ENCODE results near the gene LRRC7. TPM values are rescaled to one million over a fixed set of nuclear protein-coding genes. Genes with fewer than 3 reads are reported as not detected.
"Not testable (repeated sequence)": the region's sequence is repeated elsewhere in the genome, so short reads cannot be mapped to it uniquely, and the experiment has no call there.

The LRRC7 gene
- total RNA-seq, 1 experiment from 2014 or later, result not detected

DNA sequence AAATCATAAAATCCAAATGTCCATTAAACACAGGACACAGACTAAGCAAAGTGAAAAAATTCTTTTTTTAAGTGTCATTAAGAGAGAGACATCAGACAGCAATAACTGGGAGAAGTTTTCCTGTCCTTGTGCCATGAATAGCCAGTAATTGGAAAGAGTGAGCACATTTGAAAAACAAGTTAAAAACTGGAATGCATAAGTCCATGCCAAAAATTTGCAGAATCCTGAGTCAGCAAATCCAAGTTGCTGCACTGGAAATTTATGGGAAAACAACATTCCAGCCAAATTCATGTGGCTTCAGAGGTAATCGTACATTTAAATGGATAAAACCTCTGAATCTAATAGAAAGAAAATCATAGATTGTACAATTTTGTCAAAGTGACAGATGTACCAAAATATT lies 346.3 kb downstream of the LRRC7 start:
- no peak for DNase-seq (ENCODE audit: low read depth)
- in situ Hi-C loops (cut with HindIII; ENCODE audit: low pct_unique_long_range_greater_than_20kb, low sequenced_read_pairs), result no loop called here

DNA sequence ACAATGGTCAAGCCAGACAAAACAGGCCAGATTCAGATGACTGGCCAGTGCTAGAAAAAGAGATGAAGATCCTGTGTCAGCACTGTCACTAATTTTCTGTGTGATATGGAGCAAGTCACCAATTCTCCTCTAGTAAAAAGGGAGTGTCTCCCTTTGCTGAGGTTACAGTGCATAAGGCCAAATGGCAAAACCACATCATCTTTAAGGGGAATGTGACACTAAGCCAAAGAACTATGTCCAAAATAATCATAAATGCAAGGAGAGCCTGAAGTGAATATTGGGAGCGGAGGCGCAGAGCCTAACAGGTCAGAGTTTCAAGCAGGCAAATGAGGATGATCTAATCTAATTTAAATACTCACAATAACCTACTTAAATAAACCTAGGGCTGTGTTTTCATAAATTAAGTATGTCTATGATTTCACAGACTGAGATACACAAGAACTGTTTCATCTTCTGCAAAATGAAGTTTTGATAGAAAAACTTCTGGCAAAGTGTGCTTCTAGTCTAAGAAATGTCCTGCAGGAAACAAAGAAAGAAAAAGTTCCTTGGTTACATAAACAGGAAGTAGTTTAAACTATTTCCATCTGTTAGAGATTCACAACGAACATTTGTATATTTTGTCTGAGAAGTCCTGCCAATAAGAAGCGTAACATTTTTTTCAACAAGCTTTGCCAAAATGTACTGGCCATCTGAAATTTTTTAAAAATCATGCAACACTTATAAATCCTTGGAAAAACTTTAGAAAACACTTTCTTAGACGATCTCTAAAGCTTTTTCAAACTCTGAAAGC lies 347.4 kb downstream of the LRRC7 start:
- in situ Hi-C loops (cut with HindIII; ENCODE audit: low pct_unique_long_range_greater_than_20kb, low sequenced_read_pairs), result no loop called here
- DNase-seq (ENCODE audit: low read depth), result no peak

DNA sequence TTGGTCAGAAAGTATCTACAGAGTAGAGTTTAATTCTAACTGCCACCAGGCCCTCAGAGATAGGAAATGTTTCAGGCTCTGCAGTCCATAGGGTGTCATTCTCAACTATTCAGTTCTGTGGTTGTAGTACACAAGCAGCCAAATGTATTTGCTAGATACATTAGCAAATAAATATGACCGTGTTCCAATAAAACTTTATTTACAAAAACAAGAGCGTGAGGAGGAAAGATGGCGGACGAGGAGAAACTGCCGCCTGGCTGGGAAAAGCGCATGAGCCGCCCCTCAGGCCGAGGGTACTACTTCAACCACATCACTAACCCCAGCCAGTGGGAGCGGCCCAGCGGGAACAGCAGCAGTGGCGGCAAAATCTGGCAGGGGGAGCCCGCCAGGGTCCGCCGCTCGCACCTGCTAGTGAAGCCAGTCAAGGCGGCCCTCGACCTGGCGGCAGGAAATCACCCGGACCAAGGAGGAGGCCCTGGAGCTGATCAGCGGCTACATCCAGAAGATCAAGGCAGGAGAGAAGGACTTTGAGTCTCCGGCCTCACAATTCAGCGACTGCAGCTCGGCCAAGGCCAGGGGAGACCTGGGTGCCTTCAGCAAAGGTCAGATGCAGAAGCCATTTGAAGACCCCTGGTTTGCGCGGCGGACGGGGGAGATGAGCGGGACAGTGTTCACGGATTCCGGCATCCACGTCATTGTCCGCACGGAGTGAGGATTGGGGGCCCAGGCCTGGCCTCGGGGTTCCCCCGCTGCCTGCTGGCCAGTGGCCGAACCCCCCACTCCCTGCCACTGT lies 351.6 kb downstream of the LRRC7 start:
- no peak for DNase-seq (ENCODE audit: low read depth)
- in situ Hi-C loops (cut with HindIII; ENCODE audit: low pct_unique_long_range_greater_than_20kb, low sequenced_read_pairs), result no loop called here

- no peak for DNase-seq (ENCODE audit: low read depth)
- in situ Hi-C loops (cut with HindIII; ENCODE audit: low pct_unique_long_range_greater_than_20kb, low sequenced_read_pairs), result no loop called here
These were observed 352.2 kb downstream of the LRRC7 start for GRCh38 chr1:69919922-69920273.

GRCh38 chr1:69920426-69920825 lies 352.7 kb downstream of the LRRC7 start:
- in situ Hi-C loops (cut with HindIII; ENCODE audit: low pct_unique_long_range_greater_than_20kb, low sequenced_read_pairs), result no loop called here
- no peak for DNase-seq (ENCODE audit: low read depth)

GRCh38 chr1:69921486-69921885 lies 353.8 kb downstream of the LRRC7 start:
- no peak for DNase-seq (ENCODE audit: low read depth)
- in situ Hi-C loops (cut with HindIII; ENCODE audit: low pct_unique_long_range_greater_than_20kb, low sequenced_read_pairs), result no loop called here

DNA sequence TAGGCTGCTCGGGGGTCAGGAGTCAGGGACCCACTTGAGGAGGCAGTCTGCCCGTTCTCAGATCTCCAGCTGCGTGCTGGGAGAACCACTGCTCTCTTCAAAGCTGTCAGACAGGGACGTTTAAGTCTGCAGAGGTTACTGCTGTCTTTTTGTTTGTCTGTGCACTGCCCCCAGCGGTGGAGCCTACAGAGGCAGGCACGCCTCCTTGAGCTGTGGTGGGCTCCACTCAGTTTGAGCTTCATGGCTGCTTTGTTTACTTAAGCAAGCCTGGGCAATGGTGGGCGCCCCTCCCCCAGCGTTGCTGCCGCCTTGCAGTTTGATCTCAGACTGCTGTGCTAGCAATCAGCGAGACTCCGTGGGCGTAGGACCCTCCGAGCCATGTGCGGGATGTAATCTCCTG lies 360.5 kb downstream of the LRRC7 start:
- in situ Hi-C loops (cut with HindIII; ENCODE audit: low pct_unique_long_range_greater_than_20kb, low sequenced_read_pairs); DNase-seq (ENCODE audit: low read depth): not testable (repeated sequence)

DNA sequence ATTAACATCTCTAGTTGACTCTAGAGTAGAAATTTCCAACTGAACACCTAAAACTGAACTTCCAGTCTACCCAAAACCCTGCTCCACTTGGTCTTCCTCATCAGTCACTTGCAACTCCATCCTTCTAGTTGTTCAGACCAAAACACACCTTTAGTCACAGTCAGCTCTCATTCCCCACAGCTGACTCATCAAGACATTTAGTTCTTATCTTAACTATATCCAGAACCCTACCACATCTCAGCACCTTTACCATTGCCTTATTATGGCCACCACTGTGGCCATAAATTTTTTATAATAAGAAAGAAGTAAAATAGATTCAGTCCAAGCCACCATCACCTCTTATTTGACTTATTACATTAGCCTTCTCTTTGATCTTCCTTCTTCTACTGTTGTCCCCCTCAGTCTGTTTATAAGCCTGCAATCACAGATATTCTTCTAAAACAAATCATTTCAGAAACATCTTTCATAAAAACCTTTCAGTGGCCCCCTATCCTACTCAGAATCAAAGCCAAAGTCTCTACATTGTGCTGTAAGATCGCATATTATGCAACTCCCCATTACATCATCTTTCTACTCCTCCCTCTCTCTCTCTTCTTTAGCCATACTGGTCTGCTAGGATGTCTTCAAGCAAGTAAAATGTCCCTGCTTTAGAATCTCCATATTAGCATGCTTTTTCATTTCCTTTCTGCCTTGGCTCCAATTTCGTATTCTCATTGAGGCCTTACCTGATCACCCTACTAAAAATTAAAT lies 361.8 kb downstream of the LRRC7 start:
- DNase-seq (ENCODE audit: low read depth), result no peak
- in situ Hi-C loops (cut with HindIII; ENCODE audit: low pct_unique_long_range_greater_than_20kb, low sequenced_read_pairs), result no loop called here

GRCh38 chr1:69930396-69930795 lies 362.7 kb downstream of the LRRC7 start:
- DNase-seq (ENCODE audit: low read depth), result no peak
- in situ Hi-C loops (cut with HindIII; ENCODE audit: low pct_unique_long_range_greater_than_20kb, low sequenced_read_pairs), result no loop called here

DNA sequence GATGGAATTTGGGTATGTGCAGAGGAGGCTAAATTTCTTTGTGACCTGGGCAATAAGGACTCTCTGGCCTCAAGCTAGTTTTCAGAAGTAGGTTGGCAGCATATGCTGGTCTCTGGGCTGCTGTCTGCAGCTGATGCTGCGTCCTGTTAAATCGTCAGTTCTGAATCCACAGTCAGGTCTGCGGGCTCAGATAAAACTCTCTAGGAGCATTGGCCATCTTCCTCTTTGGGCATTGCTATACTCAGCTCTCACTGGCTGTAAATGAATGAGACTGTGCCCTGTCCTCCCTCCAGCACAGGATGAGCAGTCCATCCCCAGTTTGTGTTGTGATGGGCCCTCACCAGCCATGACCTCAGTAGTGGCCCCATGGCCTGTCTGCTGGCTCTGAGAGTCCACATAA lies 365.0 kb downstream of the LRRC7 start:
- in situ Hi-C loops (cut with HindIII; ENCODE audit: low pct_unique_long_range_greater_than_20kb, low sequenced_read_pairs), result no loop called here

GRCh38 chr1:69940231-69940630 lies 372.5 kb downstream of the LRRC7 start:
- in situ Hi-C loops (cut with HindIII; ENCODE audit: low pct_unique_long_range_greater_than_20kb, low sequenced_read_pairs), result no loop called here
- no peak for DNase-seq (ENCODE audit: low read depth)

More for the DNA sequence above, 365.0 kb downstream of the LRRC7 start:
- no peak for DNase-seq (ENCODE audit: low read depth)

DNA sequence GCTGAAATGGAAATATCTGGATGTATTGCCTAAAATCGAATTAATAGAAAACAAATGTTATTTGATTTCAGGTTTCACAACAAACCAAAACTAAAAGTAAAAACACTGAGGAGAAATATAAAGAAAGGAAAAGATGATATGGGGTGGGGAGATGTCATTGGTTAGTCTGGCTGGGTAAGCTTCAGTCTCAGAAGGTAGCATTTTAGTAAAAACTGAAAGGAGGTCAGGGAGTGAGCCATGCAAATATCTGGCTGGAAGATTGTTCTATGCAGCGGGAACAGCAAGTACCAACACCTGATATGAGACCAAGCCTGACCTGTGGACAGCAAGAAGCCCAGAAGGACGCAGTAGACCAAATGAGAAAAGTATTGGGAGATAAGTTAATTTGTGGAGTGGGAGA lies 373.1 kb downstream of the LRRC7 start:
- in situ Hi-C loops (cut with HindIII; ENCODE audit: low pct_unique_long_range_greater_than_20kb, low sequenced_read_pairs), result no loop called here
- DNase-seq (ENCODE audit: low read depth), result no peak

DNA sequence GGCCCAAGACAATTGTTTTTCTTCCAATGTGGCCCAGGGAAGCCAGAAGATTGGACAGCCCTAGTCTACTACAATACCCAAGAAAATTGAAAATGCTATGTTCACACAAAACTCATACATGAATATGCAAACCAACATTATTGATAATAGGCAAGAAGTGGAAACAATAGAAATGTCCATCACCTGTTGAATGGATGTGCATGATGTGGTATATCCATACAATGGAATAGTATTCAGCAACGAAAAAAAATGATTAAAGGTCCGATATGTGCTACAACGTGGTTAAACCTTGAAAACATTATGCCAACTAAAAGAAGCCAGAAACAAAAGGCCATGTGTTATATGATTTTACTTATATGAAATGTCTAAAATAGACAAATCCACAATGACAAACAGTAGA lies 375.3 kb downstream of the LRRC7 start:
- DNase-seq (ENCODE audit: low read depth), result no peak
- in situ Hi-C loops (cut with HindIII; ENCODE audit: low pct_unique_long_range_greater_than_20kb, low sequenced_read_pairs), result no loop called here

DNA sequence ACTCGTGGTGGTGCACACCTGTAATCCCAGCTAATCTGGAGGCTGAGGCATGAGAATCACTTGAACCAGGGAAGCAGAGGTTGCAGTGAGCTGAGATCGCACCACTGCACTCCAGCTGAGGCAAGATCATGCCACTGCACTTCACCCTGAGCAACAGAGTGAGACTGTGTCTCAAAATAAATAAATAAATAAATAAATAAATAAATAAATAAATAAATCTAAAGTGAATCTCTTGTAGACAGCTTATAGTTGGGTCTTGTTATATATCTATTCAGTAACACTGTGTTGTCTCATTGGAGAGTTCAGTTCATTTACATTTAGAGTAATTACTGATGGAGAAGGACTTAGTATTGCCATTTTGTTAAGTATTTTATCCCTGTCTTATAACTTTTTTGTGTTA lies 379.2 kb downstream of the LRRC7 start:
- in situ Hi-C loops (cut with HindIII; ENCODE audit: low pct_unique_long_range_greater_than_20kb, low sequenced_read_pairs), result no loop called here
- DNase-seq (ENCODE audit: low read depth), result no peak

DNA sequence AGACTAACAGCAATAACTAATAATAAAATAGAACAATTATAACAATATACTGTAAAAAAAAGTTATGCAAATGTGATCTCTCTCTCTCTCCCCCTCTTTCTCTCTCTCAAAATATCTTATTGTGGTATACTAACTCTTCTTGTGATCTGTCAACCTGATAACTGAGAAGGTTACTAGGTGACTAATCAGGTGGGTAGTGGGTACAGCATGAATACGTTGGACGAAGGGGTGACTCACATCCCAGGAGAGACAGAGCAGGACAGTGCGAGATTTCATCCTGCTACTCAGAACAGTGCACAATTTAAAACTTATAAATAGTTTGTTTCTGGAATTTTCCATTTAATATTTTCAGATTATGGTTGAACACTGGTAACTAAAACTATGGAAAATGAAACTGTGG lies 380.1 kb downstream of the LRRC7 start:
- DNase-seq (ENCODE audit: low read depth), result no peak
- in situ Hi-C loops (cut with HindIII; ENCODE audit: low pct_unique_long_range_greater_than_20kb, low sequenced_read_pairs), result no loop called here

- no peak for DNase-seq (ENCODE audit: low read depth)
- in situ Hi-C loops (cut with HindIII; ENCODE audit: low pct_unique_long_range_greater_than_20kb, low sequenced_read_pairs), result no loop called here
These were observed 385.0 kb downstream of the LRRC7 start for GRCh38 chr1:69952676-69953075.

GRCh38 chr1:69962452-69962851 lies 394.7 kb downstream of the LRRC7 start:
- DNase-seq (ENCODE audit: low read depth); in situ Hi-C loops (cut with HindIII; ENCODE audit: low pct_unique_long_range_greater_than_20kb, low sequenced_read_pairs): not testable (repeated sequence)

- in situ Hi-C loops (cut with HindIII; ENCODE audit: low pct_unique_long_range_greater_than_20kb, low sequenced_read_pairs), result no loop called here
These were observed 399.6 kb downstream of the LRRC7 start for GRCh38 chr1:69967245-69967766.

GRCh38 chr1:69976896-69977295 lies 409.2 kb downstream of the LRRC7 start:
- no peak for DNase-seq (ENCODE audit: low read depth)
- in situ Hi-C loops (cut with HindIII; ENCODE audit: low pct_unique_long_range_greater_than_20kb, low sequenced_read_pairs), result no loop called here

More at GRCh38 chr1:69967245-69967766, 399.6 kb downstream of the LRRC7 start:
- no peak for DNase-seq (ENCODE audit: low read depth)
